ENCODE data around the gene ATP6V0A1.
"Not testable (repeated sequence)": the region's sequence is repeated elsewhere in the genome, so short reads cannot be mapped to it uniquely, and the experiment has no call there.

ATP6V0A1 gene

DNA sequence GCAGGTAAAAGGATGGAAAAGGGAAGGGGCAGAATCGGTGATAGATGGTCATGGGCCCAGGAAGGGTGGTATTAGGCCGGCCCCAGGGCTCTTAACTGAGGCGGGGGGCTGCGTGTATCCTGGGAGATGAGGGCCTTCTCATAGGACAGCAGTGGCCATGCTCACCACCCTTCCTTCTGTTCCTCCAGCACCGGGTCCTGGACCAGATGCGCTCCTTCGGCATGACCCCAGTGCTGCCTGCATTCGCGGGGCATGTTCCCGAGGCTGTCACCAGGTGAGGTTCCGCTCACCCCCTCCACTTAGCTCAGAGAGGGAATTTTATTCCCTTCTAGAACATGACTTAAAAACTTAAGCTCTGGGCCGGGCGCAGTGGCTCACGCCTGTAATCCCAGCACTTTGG is 79.8 kb downstream of the ATP6V0A1 start:
- DNase-seq (ENCODE audit: low spot score), result no peak

DNA sequence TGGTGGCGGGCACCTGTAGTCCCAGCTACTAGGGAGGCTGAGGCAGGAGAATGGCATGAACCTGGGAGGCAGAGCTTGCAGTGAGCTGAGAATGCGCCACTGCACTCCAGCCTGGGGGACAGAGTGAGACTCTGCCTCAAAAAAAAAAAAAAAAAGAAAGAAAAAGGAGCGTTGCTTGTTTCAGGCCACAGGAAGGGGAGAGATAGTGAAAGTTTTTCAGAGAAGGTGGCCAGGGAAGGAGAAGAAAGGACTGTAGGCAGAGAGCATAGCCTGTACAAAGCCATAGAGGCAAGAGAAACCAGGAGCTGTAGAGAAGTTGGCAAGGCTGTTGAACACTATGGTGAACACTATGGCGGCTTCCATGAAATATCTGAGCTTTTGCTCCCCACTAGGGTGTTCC is 81.9 kb downstream of the ATP6V0A1 start:
- not testable (repeated sequence) for DNase-seq (ENCODE audit: low spot score)

GRCh38 chr17:42541041-42541833 is 82.6 kb downstream of the ATP6V0A1 start:
- DNase-seq (ENCODE audit: low spot score), result no peak

- no peak for DNase-seq (ENCODE audit: low spot score)
Observed at GRCh38 chr17:42543190-42544079, 84.8 kb downstream of the ATP6V0A1 start.

DNA sequence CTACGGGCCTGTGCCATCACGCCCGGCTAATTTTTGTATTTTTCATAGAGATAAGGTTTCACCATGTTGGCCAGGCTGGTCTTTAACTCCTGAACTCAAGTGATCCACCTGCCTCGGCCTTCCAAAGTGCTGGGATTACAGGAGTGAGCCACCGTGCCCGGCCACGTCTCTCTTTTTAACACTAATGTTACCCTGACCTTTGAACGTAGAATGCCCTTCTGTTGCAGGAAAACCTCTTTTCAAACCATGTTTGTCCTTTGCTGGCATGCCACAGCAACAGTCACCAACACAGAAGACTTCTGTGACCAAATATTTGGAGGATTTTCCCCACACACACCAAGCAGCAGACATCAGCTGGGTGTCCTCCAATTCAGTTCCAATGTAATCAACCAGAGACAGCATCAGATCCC is 86.2 kb downstream of the ATP6V0A1 start:
- no peak for DNase-seq (ENCODE audit: low spot score)

DNA sequence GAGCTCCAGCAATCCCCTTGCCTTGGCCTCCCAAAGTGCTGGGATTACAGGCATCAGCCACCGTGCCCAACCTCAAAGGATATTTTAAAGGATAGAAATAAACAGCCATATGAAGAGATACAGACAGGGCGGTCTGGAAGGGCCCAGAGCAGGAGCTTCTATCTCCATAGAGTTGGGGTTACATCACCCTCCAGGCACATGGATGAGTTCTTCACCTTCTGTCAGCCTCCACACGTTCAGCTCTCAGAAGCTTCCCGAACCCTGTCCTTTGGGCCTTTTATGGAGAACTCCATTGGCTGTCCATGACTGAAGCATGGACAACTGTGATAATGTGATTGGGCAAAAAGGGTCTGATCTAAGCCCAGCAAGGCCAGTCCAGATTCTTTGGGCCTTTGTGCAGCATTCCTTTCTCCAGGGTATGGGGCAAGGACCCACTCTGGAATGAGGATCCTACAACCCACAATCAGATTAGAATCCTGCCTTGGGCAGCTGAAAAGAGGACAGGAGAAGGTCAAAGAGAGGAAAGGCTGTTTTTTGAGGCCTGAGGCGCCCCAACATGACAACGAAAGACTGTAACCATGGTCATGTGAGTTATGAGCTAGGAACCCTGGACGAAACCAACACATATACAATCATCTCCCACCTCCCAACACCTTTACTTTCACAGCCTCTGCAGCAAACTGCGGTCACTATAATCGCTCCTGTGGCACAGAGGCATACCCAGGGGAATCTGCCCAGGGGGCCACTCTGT is 87.3 kb downstream of the ATP6V0A1 start:
- not testable (repeated sequence) for DNase-seq (ENCODE audit: low spot score)

- DNase-seq (ENCODE audit: low spot score), result no peak
Observed at GRCh38 chr17:42547001-42547461, 88.4 kb downstream of the ATP6V0A1 start.

DNA sequence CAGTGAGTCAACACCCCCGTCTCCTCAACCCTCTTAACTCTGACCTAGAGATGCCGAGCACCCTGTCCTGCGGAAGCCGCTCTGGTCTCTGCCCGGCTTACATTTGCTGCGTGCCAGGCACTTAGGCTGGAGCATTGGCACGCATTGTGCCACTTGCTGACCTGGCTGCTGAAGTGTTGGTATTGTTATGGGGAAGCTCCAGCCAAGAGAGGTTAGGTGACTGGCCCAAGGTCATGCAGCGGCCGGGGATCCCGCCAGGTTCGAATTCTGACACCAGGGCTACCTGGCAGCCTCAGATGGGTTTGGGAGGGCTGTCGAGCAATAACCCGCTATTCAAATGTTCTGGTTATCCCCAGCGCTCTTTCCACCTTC is 89.0 kb downstream of the ATP6V0A1 start:
- no peak for DNase-seq (ENCODE audit: low spot score)

DNA sequence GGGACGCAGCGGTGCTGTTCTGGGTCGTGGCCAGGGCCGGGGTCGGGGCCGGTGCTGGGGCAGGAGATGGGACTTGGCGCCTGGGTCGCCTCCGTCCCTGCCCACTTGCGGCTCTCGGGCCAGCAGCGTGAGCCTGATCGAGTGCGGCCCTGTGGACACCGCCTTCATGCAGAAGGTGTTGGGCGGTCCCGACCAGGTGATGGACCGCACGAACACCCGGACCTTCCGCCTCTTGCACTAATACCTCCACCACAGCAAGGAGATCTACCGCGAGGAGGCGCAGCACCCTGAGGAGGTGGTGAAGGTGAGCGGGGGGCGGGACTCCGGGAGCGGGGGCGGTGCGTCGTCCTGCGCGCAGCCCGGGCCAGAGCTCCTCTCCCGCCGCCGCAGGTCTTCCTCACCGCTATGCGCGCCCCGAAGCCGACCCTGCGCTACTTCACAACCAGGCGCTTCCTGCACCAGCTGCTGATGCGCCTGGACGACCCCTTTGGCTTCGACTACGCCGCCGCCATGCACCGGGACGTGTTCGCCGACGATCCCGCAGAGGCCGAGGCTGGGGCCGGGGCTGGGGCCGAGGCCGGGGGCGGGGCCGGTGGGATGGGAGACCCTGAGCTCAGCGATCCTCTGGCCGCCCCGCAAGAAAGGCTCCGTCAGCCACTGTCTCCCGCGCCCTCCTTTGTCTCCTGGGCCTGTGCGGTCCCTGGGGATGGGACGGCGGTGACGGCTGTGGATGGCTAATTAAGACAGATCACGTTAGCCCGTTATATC is 89.6 kb downstream of the ATP6V0A1 start:
- DNase-seq (ENCODE audit: low spot score), result peak; percentile 87

GRCh38 chr17:42548993-42549755 is 90.5 kb downstream of the ATP6V0A1 start:
- DNase-seq (ENCODE audit: low spot score), result no peak

DNA sequence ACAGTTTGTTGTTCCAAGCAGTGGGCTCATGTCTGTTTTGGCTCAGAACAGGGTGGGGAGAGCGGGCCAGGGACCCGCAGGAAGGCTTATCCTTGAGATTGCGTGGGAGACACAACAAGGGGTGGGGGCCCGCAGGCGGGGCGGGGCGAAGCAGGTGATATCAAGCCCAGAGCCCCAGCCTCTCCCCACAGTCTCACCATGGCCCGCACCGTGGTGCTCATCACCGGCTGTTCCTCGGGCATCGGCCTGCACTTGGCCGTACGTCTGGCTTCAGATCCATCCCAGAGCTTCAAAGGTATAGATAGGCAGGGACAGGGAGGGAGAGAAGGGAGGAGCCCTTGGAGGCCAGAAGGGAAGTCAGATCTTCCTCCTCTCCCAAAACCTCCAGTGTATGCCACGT is 94.1 kb downstream of the ATP6V0A1 start, which contains the start of gene HSD17B1:
HSD17B1 (plus strand) TSS at position 188 of the 400 bp plus-strand sequence; CDS start at position 199, 11 bp downstream.
- DNase-seq (ENCODE audit: low spot score), result not testable (repeated sequence)

DNA sequence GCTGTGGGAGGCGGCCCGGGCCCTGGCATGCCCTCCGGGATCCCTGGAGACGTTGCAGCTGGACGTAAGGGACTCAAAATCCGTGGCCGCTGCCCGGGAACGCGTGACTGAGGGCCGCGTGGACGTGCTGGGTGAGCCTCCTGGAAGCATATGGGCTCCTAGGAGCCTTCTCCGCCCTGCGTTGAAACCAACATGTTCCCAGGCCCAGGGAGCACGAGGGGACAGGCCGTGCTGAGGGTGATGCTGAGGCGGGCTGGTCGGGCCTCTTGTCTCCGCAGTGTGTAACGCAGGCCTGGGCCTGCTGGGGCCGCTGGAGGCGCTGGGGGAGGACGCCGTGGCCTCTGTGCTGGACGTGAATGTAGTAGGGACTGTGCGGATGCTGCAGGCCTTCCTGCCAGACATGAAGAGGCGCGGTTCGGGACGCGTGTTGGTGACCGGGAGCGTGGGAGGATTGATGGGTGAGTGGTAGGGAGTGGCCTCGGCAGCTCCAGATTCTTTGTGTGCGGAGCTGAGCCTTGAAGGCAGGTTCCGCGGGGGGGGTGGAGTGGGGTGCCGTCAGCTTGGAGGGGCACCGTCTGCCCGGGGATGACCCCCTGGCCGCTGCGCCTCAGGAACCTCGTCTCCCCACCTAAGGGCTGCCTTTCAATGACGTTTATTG is 94.6 kb downstream of the ATP6V0A1 start:
- DNase-seq (ENCODE audit: low spot score), result peak; percentile 47

- no peak for DNase-seq (ENCODE audit: low spot score)
Observed at GRCh38 chr17:42553866-42554249, 95.2 kb downstream of the ATP6V0A1 start.

- DNase-seq (ENCODE audit: low spot score), result peak; percentile 91
Observed at GRCh38 chr17:42554250-42555121, 95.8 kb downstream of the ATP6V0A1 start.

DNA sequence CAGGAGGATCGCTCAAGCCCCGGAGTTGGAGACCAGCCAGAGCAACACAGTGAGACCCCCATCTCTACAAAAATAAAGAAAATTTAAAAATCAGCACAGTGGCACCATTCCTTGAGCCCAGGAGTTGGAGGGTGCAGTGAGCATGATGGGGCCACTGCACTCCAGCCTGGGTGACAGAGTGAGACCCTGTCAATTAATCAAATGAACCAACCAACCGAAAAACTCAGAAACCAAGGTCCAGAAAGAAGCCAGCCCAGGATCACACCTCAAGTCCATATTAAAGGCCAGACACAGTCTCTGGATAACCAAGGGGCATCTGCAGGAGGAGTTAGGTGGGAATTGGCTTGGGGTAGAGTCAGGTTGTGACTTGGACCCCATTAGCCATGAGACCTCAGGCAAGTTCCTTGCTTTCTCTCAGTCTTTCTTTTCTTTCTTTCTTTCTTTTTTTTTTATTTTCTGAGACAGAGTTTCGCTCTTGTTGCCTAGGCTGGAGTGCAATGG is 96.5 kb downstream of the ATP6V0A1 start:
- DNase-seq (ENCODE audit: low spot score), result no peak

GRCh38 chr17:42555961-42556617 is 97.4 kb downstream of the ATP6V0A1 start:
- not testable (repeated sequence) for DNase-seq (ENCODE audit: low spot score)

- no peak for DNase-seq (ENCODE audit: low spot score)
Observed at GRCh38 chr17:42559075-42559474, 100.4 kb downstream of the ATP6V0A1 start.

DNA sequence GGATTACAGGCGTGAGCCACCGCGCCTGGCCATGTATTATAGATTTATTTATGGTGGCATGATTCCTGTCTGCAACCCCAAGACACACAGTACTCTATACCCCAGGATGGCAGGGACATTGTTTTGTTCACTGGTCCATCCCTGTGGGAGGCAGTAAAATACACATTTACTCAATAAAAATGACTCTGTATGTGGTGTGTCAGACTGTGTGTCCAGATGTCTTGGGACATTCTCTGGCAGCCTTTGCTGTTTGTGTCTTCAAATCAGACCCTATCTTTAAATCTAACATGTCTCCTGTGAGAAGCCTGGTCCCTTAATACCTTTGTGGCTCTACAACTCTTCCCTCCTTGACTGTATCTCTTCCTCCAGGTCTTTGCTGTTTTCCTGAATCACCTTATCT is 101.6 kb downstream of the ATP6V0A1 start:
- DNase-seq (ENCODE audit: low spot score), result peak; percentile 53
